Measurements from ENCODE around the gene JAM3. TPM values are rescaled to one million over a fixed set of nuclear protein-coding genes. Genes with fewer than 3 reads are reported as not detected.

The JAM3 gene
- total and polyA plus RNA-seq, 2 of the 13 experiments (the other 11 are each of a cell fraction or from before 2014, with no cell fraction given): 0.98 to 2.8 TPM

GRCh38 chr11:134173296-134173695, 104.4 kb downstream of the JAM3 start (continued):
- TF ChIP-seq, protein P1, sequence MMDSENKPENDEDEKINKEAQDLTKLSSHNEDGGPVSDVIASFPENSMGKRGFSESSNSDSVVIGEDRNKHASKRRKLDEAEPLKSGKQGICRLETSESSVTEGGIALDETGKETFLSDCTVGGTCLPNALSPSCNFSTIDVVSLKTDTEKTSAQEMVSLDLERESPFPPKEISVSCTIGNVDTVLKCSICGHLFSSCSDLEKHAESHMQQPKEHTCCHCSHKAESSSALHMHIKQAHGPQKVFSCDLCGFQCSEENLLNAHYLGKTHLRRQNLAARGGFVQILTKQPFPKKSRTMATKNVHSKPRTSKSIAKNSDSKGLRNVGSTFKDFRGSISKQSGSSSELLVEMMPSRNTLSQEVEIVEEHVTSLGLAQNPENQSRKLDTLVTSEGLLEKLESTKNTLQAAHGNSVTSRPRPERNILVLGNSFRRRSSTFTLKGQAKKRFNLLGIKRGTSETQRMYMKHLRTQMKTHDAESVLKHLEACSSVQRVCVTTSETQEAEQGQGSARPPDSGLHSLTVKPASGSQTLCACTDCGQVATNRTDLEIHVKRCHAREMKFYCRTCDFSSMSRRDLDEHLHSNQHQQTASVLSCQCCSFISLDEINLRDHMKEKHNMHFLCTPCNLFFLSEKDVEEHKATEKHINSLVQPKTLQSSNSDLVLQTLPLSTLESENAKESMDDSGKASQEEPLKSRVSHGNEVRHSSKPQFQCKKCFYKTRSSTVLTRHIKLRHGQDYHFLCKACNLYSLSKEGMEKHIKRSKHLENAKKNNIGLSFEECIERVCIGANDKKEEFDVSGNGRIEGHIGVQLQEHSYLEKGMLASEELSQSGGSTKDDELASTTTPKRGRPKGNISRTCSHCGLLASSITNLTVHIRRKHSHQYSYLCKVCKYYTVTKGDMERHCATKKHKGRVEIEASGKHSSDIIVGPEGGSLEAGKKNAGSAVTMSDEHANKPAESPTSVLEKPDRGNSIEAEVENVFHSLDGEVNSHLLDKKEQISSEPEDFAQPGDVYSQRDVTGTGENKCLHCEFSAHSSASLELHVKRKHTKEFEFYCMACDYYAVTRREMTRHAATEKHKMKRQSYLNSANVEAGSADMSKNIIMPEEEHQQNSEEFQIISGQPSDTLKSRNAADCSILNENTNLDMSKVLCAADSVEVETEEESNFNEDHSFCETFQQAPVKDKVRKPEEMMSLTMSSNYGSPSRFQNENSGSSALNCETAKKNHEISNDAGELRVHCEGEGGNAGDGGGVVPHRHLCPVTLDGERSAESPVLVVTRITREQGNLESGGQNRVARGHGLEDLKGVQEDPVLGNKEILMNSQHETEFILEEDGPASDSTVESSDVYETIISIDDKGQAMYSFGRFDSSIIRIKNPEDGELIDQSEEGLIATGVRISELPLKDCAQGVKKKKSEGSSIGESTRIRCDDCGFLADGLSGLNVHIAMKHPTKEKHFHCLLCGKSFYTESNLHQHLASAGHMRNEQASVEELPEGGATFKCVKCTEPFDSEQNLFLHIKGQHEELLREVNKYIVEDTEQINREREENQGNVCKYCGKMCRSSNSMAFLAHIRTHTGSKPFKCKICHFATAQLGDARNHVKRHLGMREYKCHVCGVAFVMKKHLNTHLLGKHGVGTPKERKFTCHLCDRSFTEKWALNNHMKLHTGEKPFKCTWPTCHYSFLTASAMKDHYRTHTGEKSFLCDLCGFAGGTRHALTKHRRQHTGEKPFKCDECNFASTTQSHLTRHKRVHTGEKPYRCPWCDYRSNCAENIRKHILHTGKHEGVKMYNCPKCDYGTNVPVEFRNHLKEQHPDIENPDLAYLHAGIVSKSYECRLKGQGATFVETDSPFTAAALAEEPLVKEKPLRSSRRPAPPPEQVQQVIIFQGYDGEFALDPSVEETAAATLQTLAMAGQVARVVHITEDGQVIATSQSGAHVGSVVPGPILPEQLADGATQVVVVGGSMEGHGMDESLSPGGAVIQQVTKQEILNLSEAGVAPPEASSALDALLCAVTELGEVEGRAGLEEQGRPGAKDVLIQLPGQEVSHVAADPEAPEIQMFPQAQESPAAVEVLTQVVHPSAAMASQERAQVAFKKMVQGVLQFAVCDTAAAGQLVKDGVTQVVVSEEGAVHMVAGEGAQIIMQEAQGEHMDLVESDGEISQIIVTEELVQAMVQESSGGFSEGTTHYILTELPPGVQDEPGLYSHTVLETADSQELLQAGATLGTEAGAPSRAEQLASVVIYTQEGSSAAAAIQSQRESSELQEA (CRISPR knock-in tag; IDR thresholded peaks at IDR 0.05; ENCODE audit: not compliant biosample characterization): no peak
- TF ChIP-seq, protein P2, sequence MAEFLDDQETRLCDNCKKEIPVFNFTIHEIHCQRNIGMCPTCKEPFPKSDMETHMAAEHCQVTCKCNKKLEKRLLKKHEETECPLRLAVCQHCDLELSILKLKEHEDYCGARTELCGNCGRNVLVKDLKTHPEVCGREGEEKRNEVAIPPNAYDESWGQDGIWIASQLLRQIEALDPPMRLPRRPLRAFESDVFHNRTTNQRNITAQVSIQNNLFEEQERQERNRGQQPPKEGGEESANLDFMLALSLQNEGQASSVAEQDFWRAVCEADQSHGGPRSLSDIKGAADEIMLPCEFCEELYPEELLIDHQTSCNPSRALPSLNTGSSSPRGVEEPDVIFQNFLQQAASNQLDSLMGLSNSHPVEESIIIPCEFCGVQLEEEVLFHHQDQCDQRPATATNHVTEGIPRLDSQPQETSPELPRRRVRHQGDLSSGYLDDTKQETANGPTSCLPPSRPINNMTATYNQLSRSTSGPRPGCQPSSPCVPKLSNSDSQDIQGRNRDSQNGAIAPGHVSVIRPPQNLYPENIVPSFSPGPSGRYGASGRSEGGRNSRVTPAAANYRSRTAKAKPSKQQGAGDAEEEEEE (CRISPR knock-in tag; IDR thresholded peaks at IDR 0.05; ENCODE audit: borderline replicate concordance): no peak
- TF ChIP-seq NR2C2 (CRISPR knock-in tag; IDR thresholded peaks at IDR 0.05; ENCODE audit: borderline replicate concordance): no peak
- no peak for TF ChIP-seq NFKB2 (CRISPR knock-in tag; IDR thresholded peaks at IDR 0.05; ENCODE audit: borderline replicate concordance)
- no peak for TF ChIP-seq ZNF781 (CRISPR knock-in tag; IDR thresholded peaks at IDR 0.05; ENCODE audit: borderline replicate concordance, not compliant biosample characterization)
- TF ChIP-seq TAF15 (IDR thresholded peaks at IDR 0.05; ENCODE audit: low read depth, low read length, poor library complexity, severe bottlenecking): no peak
- TF ChIP-seq, protein P3, sequence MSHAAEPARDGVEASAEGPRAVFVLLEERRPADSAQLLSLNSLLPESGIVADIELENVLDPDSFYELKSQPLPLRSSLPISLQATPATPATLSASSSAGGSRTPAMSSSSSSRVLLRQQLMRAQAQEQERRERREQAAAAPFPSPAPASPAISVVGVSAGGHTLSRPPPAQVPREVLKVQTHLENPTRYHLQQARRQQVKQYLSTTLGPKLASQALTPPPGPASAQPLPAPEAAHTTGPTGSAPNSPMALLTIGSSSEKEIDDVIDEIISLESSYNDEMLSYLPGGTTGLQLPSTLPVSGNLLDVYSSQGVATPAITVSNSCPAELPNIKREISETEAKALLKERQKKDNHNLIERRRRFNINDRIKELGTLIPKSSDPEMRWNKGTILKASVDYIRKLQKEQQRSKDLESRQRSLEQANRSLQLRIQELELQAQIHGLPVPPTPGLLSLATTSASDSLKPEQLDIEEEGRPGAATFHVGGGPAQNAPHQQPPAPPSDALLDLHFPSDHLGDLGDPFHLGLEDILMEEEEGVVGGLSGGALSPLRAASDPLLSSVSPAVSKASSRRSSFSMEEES (CRISPR knock-in tag; IDR thresholded peaks at IDR 0.05): no peak
- no peak for TF ChIP-seq ZNF607 (CRISPR knock-in tag; IDR thresholded peaks at IDR 0.05; ENCODE audit: borderline replicate concordance)
- TF ChIP-seq ZSCAN31 (CRISPR knock-in tag; IDR thresholded peaks at IDR 0.05; ENCODE audit: low read depth): no peak
- no peak for TF ChIP-seq JUND (CRISPR knock-in tag; IDR thresholded peaks at IDR 0.05)
- TF ChIP-seq ZNF691 (CRISPR knock-in tag; IDR thresholded peaks at IDR 0.05; ENCODE audit: borderline replicate concordance, low read depth): no peak
- TF ChIP-seq ZNF451 (CRISPR knock-in tag; IDR thresholded peaks at IDR 0.05): no peak
- no peak for TF ChIP-seq KDM3A (CRISPR knock-in tag; IDR thresholded peaks at IDR 0.05; ENCODE audit: low read depth)
